H1 (cell line): ENCODE results near the gene HOXC11. TPM values are rescaled to one million over a fixed set of nuclear protein-coding genes. Genes with fewer than 3 reads are reported as not detected.

Source experiments
- CTCF ChIA-PET: fragments of 300-600 bp; sonication (Branson Sonifier 250); formaldehyde crosslinking; loops from one replicate; lab custom pipeline; 2021; ENCODE audit not compliant: partially characterized antibody; lab: Charles Lee
- POLR2A ChIA-PET: fragments of 300-600 bp; sonication (Branson Sonifier 250); formaldehyde crosslinking; loops from one replicate; lab custom pipeline; 2021; ENCODE audit warnings: inconsistent platforms; ENCODE audit not compliant: partially characterized antibody; lab: Charles Lee
- DNase-seq, 2 experiments: peaks; one replicate each; pipeline versions ENCODE4 v3.0.0 to v3.0.0-alpha.2; 2010 to 2022; ENCODE audit warnings: low spot score in 2 of 2, low read depth in 1 of 2, mixed read lengths in 1 of 2
- FAIRE-seq: peaks from 2 replicates; lab custom pipeline; 2011; peaks lifted over from hg19 to GRCh38; lab: Jason Lieb, UNC
- H2AFZ ChIP-seq: 2 replicates; pipeline ENCODE4 v1.8.1; 2012; ENCODE audit warnings: low read length, inconsistent platforms
- H2AK5ac ChIP-seq: 2 replicates; pipeline ENCODE4 v1.6.1; 2013; ENCODE audit warnings: low read depth, low read length
- H2BK120ac ChIP-seq: replicated peaks from 2 replicates; pipeline ENCODE3; 2013; ENCODE audit warnings: low read depth, low read length, inconsistent platforms
- H2BK12ac ChIP-seq: 2 replicates; pipeline ENCODE4 v1.6.1; 2013; ENCODE audit warnings: low read depth, low read length
- H2BK15ac ChIP-seq: 2 replicates; pipeline ENCODE4 v1.6.1; 2013; ENCODE audit warnings: low read length
- H2BK20ac ChIP-seq: 2 replicates; pipeline ENCODE4 v1.6.1; 2013; ENCODE audit warnings: low read length
- H2BK5ac ChIP-seq: 2 replicates; pipeline ENCODE4 v1.6.1; 2013; ENCODE audit warnings: low read depth, low read length
- H3K14ac ChIP-seq: 2 replicates; pipeline ENCODE4 v1.6.1; 2013; ENCODE audit warnings: inconsistent platforms; ENCODE audit not compliant: insufficient read length
- H3K18ac ChIP-seq: 2 replicates; pipeline ENCODE4 v1.6.1; 2013; ENCODE audit warnings: low read length; ENCODE audit errors: extremely low read depth
- H3K23ac ChIP-seq: 2 replicates; pipeline ENCODE4 v1.6.1; 2013; ENCODE audit warnings: inconsistent platforms; ENCODE audit not compliant: insufficient read length
- H3K23me2 ChIP-seq: 2 replicates; pipeline ENCODE4 v1.6.1; 2013; ENCODE audit warnings: low read depth, low read length
- H3K27ac ChIP-seq: 2 replicates; pipeline ENCODE4 v1.6.1; 2011; ENCODE audit warnings: low read depth, low read length, inconsistent platforms
- H3K27me3 ChIP-seq, 4 experiments: replicated peaks in 1 of 4; 1 replicate in 1 of 4; 2 replicates in 3 of 4; pipeline versions ENCODE4 v1.6.1 to v1.8.1; 2011 to 2013; ENCODE audit warnings: low read length in 3 of 4, mild to moderate bottlenecking in 3 of 4, inconsistent platforms in 2 of 4, mixed read lengths in 2 of 4, moderate library complexity in 1 of 4; ENCODE audit not compliant: control insufficient read depth in 3 of 4, insufficient read depth in 3 of 4; ENCODE audit errors: extremely low read depth in 1 of 4
- H3K36me3 ChIP-seq, 4 experiments: 2 replicates each; pipeline versions ENCODE4 v1.6.1 to v1.8.1; 2011 to 2013; ENCODE audit warnings: mild to moderate bottlenecking in 4 of 4, low read length in 3 of 4, moderate library complexity in 2 of 4, control low read depth in 1 of 4, inconsistent platforms in 1 of 4; ENCODE audit not compliant: insufficient read depth in 4 of 4, control insufficient read depth in 2 of 4
- H3K4ac ChIP-seq: replicated peaks from 2 replicates; pipeline ENCODE3; 2013; ENCODE audit warnings: low read length, low read depth, mixed read lengths, inconsistent platforms; ENCODE audit not compliant: insufficient read length
- H3K4me1 ChIP-seq, 4 experiments: replicated peaks in 1 of 4; 1 replicate in 1 of 4; 2 replicates in 3 of 4; pipeline versions ENCODE4 v1.6.1 to v1.8.1; 2011 to 2013; ENCODE audit warnings: low read length in 3 of 4, inconsistent platforms in 2 of 4, mixed read lengths in 1 of 4; ENCODE audit not compliant: insufficient read depth in 4 of 4, control insufficient read depth in 3 of 4
- H3K4me2 ChIP-seq, 2 experiments: 2 replicates each; pipeline versions ENCODE4 v1.6.1 to v1.8.1; 2011 to 2013; ENCODE audit warnings: low read depth in 2 of 2, low read length in 2 of 2, control low read depth in 1 of 2, inconsistent platforms in 1 of 2, mild to moderate bottlenecking in 1 of 2; ENCODE audit not compliant: insufficient read depth in 1 of 2
- H3K4me3 ChIP-seq, 4 experiments: fragments of 200-600, 300-600 bp in 1 of 4; sonication (generic), shearing (Covaris generic), sonication (Bioruptor Twin) in 1 of 4; 2 replicates each; pipeline versions ENCODE4 v1.5.1 to v1.8.1; 2011 to 2016; ENCODE audit warnings: low read length in 4 of 4, low read depth in 3 of 4, control low read depth in 2 of 4, inconsistent platforms in 2 of 4, mild to moderate bottlenecking in 2 of 4, mixed read lengths in 1 of 4, moderate library complexity in 1 of 4; ENCODE audit not compliant: insufficient read depth in 2 of 4; ENCODE audit errors: extremely low read depth in 1 of 4
- H3K56ac ChIP-seq: replicated peaks from 2 replicates; pipeline ENCODE3; 2013; ENCODE audit warnings: low read depth, mild to moderate bottlenecking, mixed read lengths, low read length, inconsistent platforms; ENCODE audit not compliant: insufficient read length
- H3K79me1 ChIP-seq: 2 replicates; pipeline ENCODE4 v1.6.1; 2013; ENCODE audit warnings: low read depth, low read length, control low read depth
- H3K79me2 ChIP-seq, 2 experiments: 2 replicates each; pipeline versions ENCODE4 v1.6.1 to v1.8.1; 2012 to 2013; ENCODE audit warnings: low read length in 2 of 2, mild to moderate bottlenecking in 2 of 2, inconsistent platforms in 1 of 2; ENCODE audit not compliant: insufficient read depth in 2 of 2, control insufficient read depth in 1 of 2
- H3K9ac ChIP-seq, 4 experiments: replicated peaks in 1 of 4; 1 replicate in 1 of 4; 2 replicates in 3 of 4; pipeline versions ENCODE4 v1.6.1 to v1.8.1; 2011 to 2013; ENCODE audit warnings: low read depth in 3 of 4, low read length in 3 of 4, control low read depth in 2 of 4, mild to moderate bottlenecking in 2 of 4, moderate library complexity in 2 of 4, inconsistent platforms in 1 of 4; ENCODE audit errors: extremely low read depth in 1 of 4
- H3K9me3 ChIP-seq, 2 experiments: 2 replicates each; pipeline versions ENCODE4 v1.6.1 to v1.8.1; 2012 to 2013; ENCODE audit warnings: mild to moderate bottlenecking in 2 of 2, moderate library complexity in 2 of 2, control low read depth in 1 of 2, inconsistent platforms in 1 of 2, low read depth in 1 of 2, low read length in 1 of 2, mixed read lengths in 1 of 2; ENCODE audit not compliant: insufficient read depth in 2 of 2
- H4K20me1 ChIP-seq, 2 experiments: replicated peaks in 1 of 2; 2 replicates each; pipeline versions ENCODE3 to v1.8.1; 2011 to 2013; ENCODE audit warnings: inconsistent platforms in 2 of 2, low read length in 2 of 2, mild to moderate bottlenecking in 1 of 2; ENCODE audit not compliant: insufficient read depth in 2 of 2, control insufficient read depth in 1 of 2
- H4K5ac ChIP-seq: 2 replicates; pipeline ENCODE4 v1.6.1; 2013; ENCODE audit warnings: low read length, low read depth, mixed read lengths, inconsistent platforms; ENCODE audit not compliant: insufficient read length
- H4K8ac ChIP-seq: 2 replicates; pipeline ENCODE4 v1.8.0; 2013; ENCODE audit warnings: mild to moderate bottlenecking, moderate library complexity, low read length, inconsistent platforms; ENCODE audit not compliant: insufficient read depth; ENCODE audit errors: extremely low read depth
- H4K91ac ChIP-seq: replicated peaks from 2 replicates; pipeline ENCODE3; 2013; ENCODE audit warnings: low read length, mixed read lengths, inconsistent platforms; ENCODE audit not compliant: insufficient read length
- ATF2 ChIP-seq: IDR thresholded peaks from 2 replicates; pipeline ENCODE4 v1.6.1; 2012; ENCODE audit warnings: low read length, inconsistent platforms
- EZH2 ChIP-seq: fragments of 200-600 bp; sonication (generic); IDR thresholded peaks from 2 replicates; pipeline ENCODE4 v1.7.1; 2012; ENCODE audit warnings: low read depth, mild to moderate bottlenecking, moderate library complexity, low read length, inconsistent platforms; ENCODE audit not compliant: severe bottlenecking
- KDM1A ChIP-seq: fragments of 200-600, 300-600 bp; sonication (generic); IDR thresholded peaks from 2 replicates; pipeline ENCODE4 v1.7.1; 2016; ENCODE audit warnings: mild to moderate bottlenecking, low read length, borderline replicate concordance
- NANOG ChIP-seq: IDR thresholded peaks from 2 replicates; pipeline ENCODE4 v1.6.1; 2011; ENCODE audit warnings: low read length, low read depth, mild to moderate bottlenecking, inconsistent platforms; ENCODE audit not compliant: insufficient read depth, poor library complexity, severe bottlenecking
- TAF1 ChIP-seq: IDR thresholded peaks from 2 replicates; pipeline ENCODE4 v1.6.1; 2011; ENCODE audit warnings: mild to moderate bottlenecking, low read depth, low read length
- TCF12 ChIP-seq: IDR thresholded peaks from 2 replicates; pipeline ENCODE4 v1.6.1; 2011; ENCODE audit warnings: low read depth, mild to moderate bottlenecking, low read length
- WGBS, 2 experiments: shearing (Covaris generic) in 1 of 2; methylation state at CpG; one replicate each; pipeline versions ENCODE4 v1.1.6 to v1.1.7; 2013 to 2015; ENCODE audit warnings: low lambda C conversion rate in 2 of 2, mixed read lengths in 2 of 2, inconsistent platforms in 1 of 2, low coverage in 1 of 2, missing lambda C conversion rate in 1 of 2; ENCODE audit not compliant: insufficient replicate concordance in 2 of 2, insufficient coverage in 1 of 2, insufficient read length in 1 of 2; ENCODE audit errors: extremely low coverage in 1 of 2, missing lambda C conversion rate in 1 of 2; 5-methylcytosine and 5-hydroxymethylcytosine counted together
- polyA plus RNA-seq, 7 experiments: library from polyadenylated mRNA; depleted of rRNA in 3 of 7; stranded (reverse) in 5 of 7; unstranded in 2 of 7; fragments of >200 nt in 5 of 7; fragments of 200-250 nt in 2 of 7; gene quantifications; 1 replicate in 5 of 7; 2 replicates in 1 of 7; 4 replicates in 1 of 7; pipeline versions ENCODE4 v1.2.1 to v1.2.3, GENCODE V29; 2011 to 2013; ENCODE audit warnings: missing spikeins in 2 of 7, mixed read lengths in 2 of 7
- total RNA-seq: library from RNA; stranded (reverse); fragmentation: NEBNext Ultra II Directional; extraction: Animal tissue kit (Norgen Biotek cat#: 25700); gene quantifications from 2 replicates; pipeline ENCODE4 v1.2.1, GENCODE V29; 2021

HOXC11 gene
- total and polyA plus RNA-seq, 2 of the 8 experiments (the other 6 are each of a cell fraction or from before 2014, with no cell fraction given), result not detected

- 8% methylated on average over 30 of the region's 31 CpGs; no CpG with 5 or more reads in 1 of the 2 experiments for WGBS, 2 experiments
- no peak overlapping the region for H4K8ac ChIP-seq
- no peaks in the 10 kb centered on the region for H3K79me1 ChIP-seq
- peaks cover 22 to 29% of the 10 kb centered on the region in 2 experiments for H4K20me1 ChIP-seq
- no peak overlapping the region for H2BK15ac ChIP-seq
- H3K56ac ChIP-seq, result no peak overlapping the region
- H3K9ac ChIP-seq, result no peak overlapping the region
- no peak overlapping the region for H2AK5ac ChIP-seq
- ChIA-PET CTCF (interaction anchor here (0.7 to 1.9 kb wide), 6 partner anchors 9 to 33 kb away, joined by 3 to 7 read pairs (median 4); partner anchors contain the start of genes HOXC10 and HOXC8), POLR2A (interaction anchor here (0.8 kb wide), 1 partner anchor 13 kb away, joined by 3 read pairs; no protein-coding TSS in a partner anchor)
- FAIRE-seq (no peak), DNase-seq (no peak)
- H2BK12ac ChIP-seq, result 0 out of 2 replicates have a peak overlapping the region, but pooled peaks have one; percentile 27
- peaks cover 96 to 100% (median 99%) of the 10 kb centered on the region in 4 experiments for H3K27me3 ChIP-seq
- no peak overlapping the region for H2BK120ac ChIP-seq
- no peak overlapping the region for H2BK20ac ChIP-seq
- H3K4me3 ChIP-seq, result peak overlapping the region in 1 of 4 experiments; percentile 6; a peak in 1 of 8 replicates
- no peak overlapping the region for H2BK5ac ChIP-seq
- H4K5ac ChIP-seq, result no peak overlapping the region
- no peaks in the 10 kb centered on the region for H3K79me2 ChIP-seq
- no peak overlapping the region for H3K23ac ChIP-seq
- H2AFZ ChIP-seq, result no peak overlapping the region
- peaks cover 1% of the 10 kb centered on the region; the same call in 1 of the 2 replicates for H3K23me2 ChIP-seq
- H3K14ac ChIP-seq, result no peak overlapping the region
- no peak overlapping the region for H3K4ac ChIP-seq
- H3K4me1 ChIP-seq, result peaks cover 0 to 10% (median 4%) of the 10 kb centered on the region in 4 experiments; a peak in 6 of 7 replicates
- peak overlapping the region in 1 of 2 experiments; percentile 29; a peak in 1 of 4 replicates for H3K4me2 ChIP-seq
- 0 out of 4 replicates have a peak, but pooled peaks cover 0 to 2% of the 10 kb centered on the region in 2 experiments for H3K9me3 ChIP-seq
- H3K27ac ChIP-seq, result no peak overlapping the region
- H3K18ac ChIP-seq, result no peak overlapping the region
- peaks cover 0 to 3% (median 0%) of the 10 kb centered on the region in 4 experiments; a peak in 1 of 8 replicates for H3K36me3 ChIP-seq
- H4K91ac ChIP-seq, result no peak overlapping the region
- no peak for TF ChIP-seq TAF1
- no peak for TF ChIP-seq KDM1A
- TF ChIP-seq EZH2, result no peak
- 0 out of 2 replicates have a peak, but pooled peaks have one; percentile 40 for TF ChIP-seq TCF12
- TF ChIP-seq ATF2, result no peak
- no peak for TF ChIP-seq NANOG
These were observed 2.7 kb downstream of the HOXC11 start for GRCh38 chr12:53975479-53976152.
